ENCODE results near the gene DMBX1. TPM values are rescaled to one million over a fixed set of nuclear protein-coding genes. Genes with fewer than 3 reads are reported as not detected.

DMBX1 gene
- polyA plus RNA-seq, 1 donor from 2014 or later = 0.28 TPM

DNA sequence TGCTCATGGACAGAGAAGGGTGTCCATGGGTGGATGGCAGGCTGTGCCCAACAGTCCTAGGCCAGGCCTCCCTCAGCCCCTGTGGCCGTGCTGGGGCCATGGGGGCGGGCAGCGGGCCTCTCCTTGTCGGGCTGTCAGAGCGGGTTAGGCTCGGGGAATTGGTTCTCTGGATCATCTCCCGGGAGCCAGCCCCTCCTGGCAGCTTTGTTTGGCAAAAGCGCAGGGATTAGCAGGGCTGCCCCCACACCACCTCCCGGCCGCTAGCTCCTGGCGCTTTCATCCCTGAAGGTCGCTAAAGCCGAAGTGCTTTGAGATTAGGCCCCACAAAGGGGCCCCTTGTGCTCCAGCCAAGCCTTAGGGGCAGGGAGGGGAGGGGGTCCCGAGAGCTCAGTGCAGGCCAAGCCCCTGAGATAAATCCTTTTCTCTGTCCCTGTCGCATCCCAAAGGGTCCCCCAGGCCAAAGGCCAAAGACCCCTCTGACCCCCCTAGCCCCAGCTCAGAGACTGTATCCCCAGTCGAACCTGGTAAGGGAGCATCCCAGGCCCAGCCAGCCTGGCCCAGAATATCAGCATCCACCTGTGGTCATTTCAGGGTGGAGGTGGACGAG lies 9.8 kb upstream of the DMBX1 start:
- Histone ChIP-seq H3K9ac (ENCODE audit: low read length) (no peak overlapping the region), H3K27me3 (ENCODE audit: insufficient read depth, low read depth, low read length) (peaks cover 57% of the 10 kb centered on the region), H3K9me3 (ENCODE audit: low read length) (no peaks in the 10 kb centered on the region), H3K9me2 (ENCODE audit: insufficient read depth, low read length) (no peaks in the 10 kb centered on the region), H3K27ac (ENCODE audit: low read length) (no peak overlapping the region), H3K4me2 (ENCODE audit: low read length) (no peak overlapping the region), H4K20me1 (ENCODE audit: insufficient read depth) (no peaks in the 10 kb centered on the region), H3K79me2 (replicated peaks; ENCODE audit: insufficient read depth, low read length) (no peaks in the 10 kb centered on the region), H3F3A (ENCODE audit: insufficient read depth, low read length, poor library complexity, severe bottlenecking) (no peaks in the 10 kb centered on the region), H2AFZ (ENCODE audit: low read depth, low read length) (no peak overlapping the region), H3K4me3 (ENCODE audit: low read length) (no peak overlapping the region), H3K36me3 (ENCODE audit: insufficient read depth, low read length) (no peaks in the 10 kb centered on the region)
- TF ChIP-seq RAD21 (conservative IDR thresholded peaks at IDR 0.05) = no peak
- no peak for TF ChIP-seq EP300 (conservative IDR thresholded peaks at IDR 0.05; ENCODE audit: poor library complexity, severe bottlenecking)
- no peak for TF ChIP-seq EZH2 (IDR thresholded peaks at IDR 0.05; ENCODE audit: borderline replicate concordance, insufficient read depth, low read length, poor library complexity, severe bottlenecking)
- TF ChIP-seq MXI1 (conservative IDR thresholded peaks at IDR 0.05; ENCODE audit: poor library complexity, severe bottlenecking) = no peak

DNA sequence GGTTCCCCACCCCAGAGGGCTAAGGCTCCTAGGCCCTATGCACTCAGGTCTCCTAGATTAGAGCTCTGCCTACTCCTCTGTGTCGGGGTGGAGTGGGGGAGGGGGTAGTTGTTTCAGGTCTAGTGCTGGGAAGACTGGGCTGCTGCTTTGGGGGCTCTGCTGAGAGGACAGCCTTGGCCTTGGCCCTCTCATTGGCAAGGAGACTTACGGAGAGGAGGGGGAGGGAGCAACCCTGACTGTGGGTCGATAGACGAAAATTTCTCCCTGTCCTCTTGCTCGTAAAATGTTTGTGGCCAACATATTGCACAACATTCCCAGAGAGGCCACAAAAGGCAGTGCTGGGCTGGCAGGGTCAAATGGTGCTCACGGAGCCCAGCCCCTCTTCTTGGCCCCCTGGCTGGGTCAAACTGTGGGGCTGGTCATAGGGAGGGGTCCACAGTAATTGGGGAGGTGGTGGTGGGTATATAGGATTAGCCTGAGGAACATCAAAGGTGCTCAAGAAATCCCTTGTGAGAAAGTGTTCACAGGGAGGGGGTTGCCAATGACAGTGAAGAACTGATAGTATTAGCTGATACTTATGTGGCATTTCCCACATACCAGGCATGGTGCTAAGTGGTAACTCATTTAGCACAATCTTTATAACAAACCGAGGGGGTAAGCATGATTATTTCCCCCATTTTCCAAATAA lies 8.5 kb upstream of the DMBX1 start:
- no peak overlapping the region for H3K4me2 ChIP-seq (ENCODE audit: low read length)
- H3K27ac ChIP-seq (ENCODE audit: low read length) = no peak overlapping the region
- H3K9me3 ChIP-seq (ENCODE audit: low read length) = no peaks in the 10 kb centered on the region
- H3K36me3 ChIP-seq (ENCODE audit: insufficient read depth, low read length) = no peaks in the 10 kb centered on the region
- H3K9ac ChIP-seq (ENCODE audit: low read length) = no peak overlapping the region
- H2AFZ ChIP-seq (ENCODE audit: low read depth, low read length) = no peak overlapping the region
- H4K20me1 ChIP-seq (ENCODE audit: insufficient read depth) = no peaks in the 10 kb centered on the region
- H3K27me3 ChIP-seq (ENCODE audit: insufficient read depth, low read depth, low read length) = peaks cover 69% of the 10 kb centered on the region
- TF ChIP-seq RAD21 (conservative IDR thresholded peaks at IDR 0.05) (no peak), EP300 (conservative IDR thresholded peaks at IDR 0.05; ENCODE audit: poor library complexity, severe bottlenecking) (no peak), POLR2AphosphoS5 (IDR thresholded peaks at IDR 0.05) (no peak), MXI1 (conservative IDR thresholded peaks at IDR 0.05; ENCODE audit: poor library complexity, severe bottlenecking) (no peak)
- TF ChIP-seq, protein P1, sequence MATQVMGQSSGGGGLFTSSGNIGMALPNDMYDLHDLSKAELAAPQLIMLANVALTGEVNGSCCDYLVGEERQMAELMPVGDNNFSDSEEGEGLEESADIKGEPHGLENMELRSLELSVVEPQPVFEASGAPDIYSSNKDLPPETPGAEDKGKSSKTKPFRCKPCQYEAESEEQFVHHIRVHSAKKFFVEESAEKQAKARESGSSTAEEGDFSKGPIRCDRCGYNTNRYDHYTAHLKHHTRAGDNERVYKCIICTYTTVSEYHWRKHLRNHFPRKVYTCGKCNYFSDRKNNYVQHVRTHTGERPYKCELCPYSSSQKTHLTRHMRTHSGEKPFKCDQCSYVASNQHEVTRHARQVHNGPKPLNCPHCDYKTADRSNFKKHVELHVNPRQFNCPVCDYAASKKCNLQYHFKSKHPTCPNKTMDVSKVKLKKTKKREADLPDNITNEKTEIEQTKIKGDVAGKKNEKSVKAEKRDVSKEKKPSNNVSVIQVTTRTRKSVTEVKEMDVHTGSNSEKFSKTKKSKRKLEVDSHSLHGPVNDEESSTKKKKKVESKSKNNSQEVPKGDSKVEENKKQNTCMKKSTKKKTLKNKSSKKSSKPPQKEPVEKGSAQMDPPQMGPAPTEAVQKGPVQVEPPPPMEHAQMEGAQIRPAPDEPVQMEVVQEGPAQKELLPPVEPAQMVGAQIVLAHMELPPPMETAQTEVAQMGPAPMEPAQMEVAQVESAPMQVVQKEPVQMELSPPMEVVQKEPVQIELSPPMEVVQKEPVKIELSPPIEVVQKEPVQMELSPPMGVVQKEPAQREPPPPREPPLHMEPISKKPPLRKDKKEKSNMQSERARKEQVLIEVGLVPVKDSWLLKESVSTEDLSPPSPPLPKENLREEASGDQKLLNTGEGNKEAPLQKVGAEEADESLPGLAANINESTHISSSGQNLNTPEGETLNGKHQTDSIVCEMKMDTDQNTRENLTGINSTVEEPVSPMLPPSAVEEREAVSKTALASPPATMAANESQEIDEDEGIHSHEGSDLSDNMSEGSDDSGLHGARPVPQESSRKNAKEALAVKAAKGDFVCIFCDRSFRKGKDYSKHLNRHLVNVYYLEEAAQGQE (IDR thresholded peaks at IDR 0.05; ENCODE audit: borderline replicate concordance) = no peak
- no peaks in the 10 kb centered on the region for H3K79me2 ChIP-seq (replicated peaks; ENCODE audit: insufficient read depth, low read length)
- H3K9me2 ChIP-seq (ENCODE audit: insufficient read depth, low read length) = no peaks in the 10 kb centered on the region
- no peaks in the 10 kb centered on the region for H3F3A ChIP-seq (ENCODE audit: insufficient read depth, low read length, poor library complexity, severe bottlenecking)
- no peak overlapping the region for H3K4me3 ChIP-seq (ENCODE audit: low read length)

DNA sequence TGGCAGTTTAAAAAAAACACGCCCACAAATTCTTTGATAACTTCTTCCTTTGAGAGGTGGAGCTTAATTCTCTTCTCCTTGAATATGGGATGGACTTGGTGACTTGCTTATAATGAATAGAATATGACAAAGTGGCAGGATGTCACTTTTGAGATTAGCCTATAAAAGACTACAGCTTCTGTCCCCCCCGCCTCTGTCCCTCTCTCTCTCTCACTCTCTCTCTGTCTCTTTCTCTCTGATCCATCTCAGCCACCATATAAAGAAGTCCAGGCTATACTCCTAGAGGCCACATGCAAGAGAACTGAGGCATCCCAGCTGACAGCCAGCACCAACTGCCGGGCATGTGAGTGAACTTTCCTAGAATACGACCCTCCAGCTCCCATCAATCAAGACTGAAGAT lies 7.7 kb upstream of the DMBX1 start:
- Histone ChIP-seq H3K4me3 (ENCODE audit: low read length) (no peak overlapping the region), H3K27ac (ENCODE audit: low read length) (no peak overlapping the region), H3K4me2 (ENCODE audit: low read length) (no peak overlapping the region), H3K79me2 (replicated peaks; ENCODE audit: insufficient read depth, low read length) (no peaks in the 10 kb centered on the region), H3F3A (ENCODE audit: insufficient read depth, low read length, poor library complexity, severe bottlenecking) (no peaks in the 10 kb centered on the region), H2AFZ (ENCODE audit: low read depth, low read length) (no peak overlapping the region), H4K20me1 (ENCODE audit: insufficient read depth) (no peaks in the 10 kb centered on the region), H3K27me3 (ENCODE audit: insufficient read depth, low read depth, low read length) (peaks cover 78% of the 10 kb centered on the region), H3K9me3 (ENCODE audit: low read length) (no peaks in the 10 kb centered on the region), H3K36me3 (ENCODE audit: insufficient read depth, low read length) (no peaks in the 10 kb centered on the region), H3K9ac (ENCODE audit: low read length) (no peak overlapping the region), H3K9me2 (ENCODE audit: insufficient read depth, low read length) (no peaks in the 10 kb centered on the region)
- TF ChIP-seq, protein P1 (IDR thresholded peaks at IDR 0.05; ENCODE audit: borderline replicate concordance) = no peak
- TF ChIP-seq SMC3 (conservative IDR thresholded peaks at IDR 0.05; ENCODE audit: poor library complexity) = no peak
- TF ChIP-seq, protein P2, sequence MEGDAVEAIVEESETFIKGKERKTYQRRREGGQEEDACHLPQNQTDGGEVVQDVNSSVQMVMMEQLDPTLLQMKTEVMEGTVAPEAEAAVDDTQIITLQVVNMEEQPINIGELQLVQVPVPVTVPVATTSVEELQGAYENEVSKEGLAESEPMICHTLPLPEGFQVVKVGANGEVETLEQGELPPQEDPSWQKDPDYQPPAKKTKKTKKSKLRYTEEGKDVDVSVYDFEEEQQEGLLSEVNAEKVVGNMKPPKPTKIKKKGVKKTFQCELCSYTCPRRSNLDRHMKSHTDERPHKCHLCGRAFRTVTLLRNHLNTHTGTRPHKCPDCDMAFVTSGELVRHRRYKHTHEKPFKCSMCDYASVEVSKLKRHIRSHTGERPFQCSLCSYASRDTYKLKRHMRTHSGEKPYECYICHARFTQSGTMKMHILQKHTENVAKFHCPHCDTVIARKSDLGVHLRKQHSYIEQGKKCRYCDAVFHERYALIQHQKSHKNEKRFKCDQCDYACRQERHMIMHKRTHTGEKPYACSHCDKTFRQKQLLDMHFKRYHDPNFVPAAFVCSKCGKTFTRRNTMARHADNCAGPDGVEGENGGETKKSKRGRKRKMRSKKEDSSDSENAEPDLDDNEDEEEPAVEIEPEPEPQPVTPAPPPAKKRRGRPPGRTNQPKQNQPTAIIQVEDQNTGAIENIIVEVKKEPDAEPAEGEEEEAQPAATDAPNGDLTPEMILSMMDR (IDR thresholded peaks at IDR 0.05; ENCODE audit: poor library complexity, severe bottlenecking) = no peak
- no peak for TF ChIP-seq MXI1 (conservative IDR thresholded peaks at IDR 0.05; ENCODE audit: poor library complexity, severe bottlenecking)
- TF ChIP-seq POLR2AphosphoS5 (IDR thresholded peaks at IDR 0.05) = no peak
- TF ChIP-seq EP300 (conservative IDR thresholded peaks at IDR 0.05; ENCODE audit: poor library complexity, severe bottlenecking) = no peak
- no peak for TF ChIP-seq TAF1 (IDR thresholded peaks at IDR 0.05; ENCODE audit: low read depth)
- no peak for TF ChIP-seq RAD21 (conservative IDR thresholded peaks at IDR 0.05)
- no peak for TF ChIP-seq EZH2 (IDR thresholded peaks at IDR 0.05; ENCODE audit: borderline replicate concordance, insufficient read depth, low read length, poor library complexity, severe bottlenecking)

Data from neural cell (in vitro differentiated cells).